ENCODE measurements around the gene SLCO2B1.

SLCO2B1 gene

GRCh38 chr11:75167617-75168016 lies 16.7 kb downstream of the SLCO2B1 start:
- DNase-seq = no peak
- Mint-ChIP-seq H3K4me3 (no peak overlapping the region), H3K9me3 (no peaks in the 10 kb centered on the region), H3K36me3 (ENCODE audit: low read depth) (no peaks in the 10 kb centered on the region), H3K27ac (no peak overlapping the region), H3K27me3 (ENCODE audit: low read depth, poor library complexity) (peaks cover 12% of the 10 kb centered on the region), H3K4me1 (peaks cover 12% of the 10 kb centered on the region)
- no peak for TF ChIP-seq CTCF (IDR thresholded peaks at IDR 0.05)

- H3K4me1 Mint-ChIP-seq = peaks cover 12% of the 10 kb centered on the region
- H3K4me3 Mint-ChIP-seq = no peak overlapping the region
- peaks cover 8% of the 10 kb centered on the region for H3K27me3 Mint-ChIP-seq (ENCODE audit: low read depth, poor library complexity)
- no peaks in the 10 kb centered on the region for H3K9me3 Mint-ChIP-seq
- DNase-seq = no peak
- H3K36me3 Mint-ChIP-seq (ENCODE audit: low read depth) = no peaks in the 10 kb centered on the region
- H3K27ac Mint-ChIP-seq = no peak overlapping the region
- TF ChIP-seq CTCF (IDR thresholded peaks at IDR 0.05) = no peak
These were observed 18.4 kb downstream of the SLCO2B1 start for GRCh38 chr11:75169101-75169885.

GRCh38 chr11:75170516-75171201 lies 19.8 kb downstream of the SLCO2B1 start:
- Mint-ChIP-seq H3K36me3 (ENCODE audit: low read depth) (no peaks in the 10 kb centered on the region), H3K9me3 (no peaks in the 10 kb centered on the region), H3K4me3 (no peak overlapping the region), H3K4me1 (peaks cover 16% of the 10 kb centered on the region), H3K27ac (no peak overlapping the region), H3K27me3 (ENCODE audit: low read depth, poor library complexity) (peaks cover 8% of the 10 kb centered on the region)
- TF ChIP-seq CTCF (IDR thresholded peaks at IDR 0.05) = no peak
- DNase-seq = no peak

GRCh38 chr11:75173336-75173735 lies 22.4 kb downstream of the SLCO2B1 start:
- Mint-ChIP-seq H3K4me3 (no peak overlapping the region), H3K27ac (peak overlapping the region; percentile 20), H3K4me1 (peaks cover 19% of the 10 kb centered on the region), H3K9me3 (no peaks in the 10 kb centered on the region), H3K27me3 (ENCODE audit: low read depth, poor library complexity) (peaks cover 5% of the 10 kb centered on the region), H3K36me3 (ENCODE audit: low read depth) (no peaks in the 10 kb centered on the region)
- TF ChIP-seq CTCF (IDR thresholded peaks at IDR 0.05) = no peak
- DNase-seq = no peak

- no peak overlapping the region for H3K27ac Mint-ChIP-seq
- H3K9me3 Mint-ChIP-seq = no peaks in the 10 kb centered on the region
These were observed 24.0 kb downstream of the SLCO2B1 start for GRCh38 chr11:75174781-75175370.

More at GRCh38 chr11:75174781-75175370, 24.0 kb downstream of the SLCO2B1 start:
- Mint-ChIP-seq H3K4me1 (peaks cover 19% of the 10 kb centered on the region), H3K36me3 (ENCODE audit: low read depth) (no peaks in the 10 kb centered on the region), H3K4me3 (no peak overlapping the region), H3K27me3 (ENCODE audit: low read depth, poor library complexity) (peaks cover 5% of the 10 kb centered on the region)
- TF ChIP-seq CTCF (IDR thresholded peaks at IDR 0.05) = no peak
- peak; percentile 19 for DNase-seq

Data from nephron progenitor cell (in vitro differentiated cells).